ENCODE data around the gene DCAF4. TPM values are rescaled to one million over a fixed set of nuclear protein-coding genes. Genes with fewer than 3 reads are reported as not detected.

DCAF4 gene
- total RNA-seq, 1 experiment from 2014 or later, result 39.4 TPM

- intact Hi-C loops (cut with micrococcal nuclease), result no loop called here
- DNase-seq (ENCODE audit: unreplicated experiment), result no peak
- BruUV-seq (replicated peaks), result no TSS peak
- no peak for TF ChIP-seq CTCF (IDR thresholded peaks at IDR 0.05; ENCODE audit: unreplicated experiment)
- Mint-ChIP-seq H3K36me3 (ENCODE audit: insufficient read depth, unreplicated experiment) (no peaks in the 10 kb centered on the region), H3K4me3 (ENCODE audit: unreplicated experiment) (no peak overlapping the region), H3K9me3 (ENCODE audit: unreplicated experiment) (no peaks in the 10 kb centered on the region), H3K27me3 (ENCODE audit: insufficient read depth, unreplicated experiment) (no peaks in the 10 kb centered on the region), H3K4me1 (ENCODE audit: insufficient read depth, unreplicated experiment) (no peaks in the 10 kb centered on the region), H3K27ac (ENCODE audit: low read depth, unreplicated experiment) (no peak overlapping the region)
- CTCF ChIA-PET, result no interaction called here
- POLR2A ChIA-PET, result interaction anchor here (0.6 kb wide), 1 partner anchor 341 kb away, joined by 3 read pairs; no protein-coding TSS in a partner anchor
Measured at GRCh38 chr14:72879431-72879830, 46.8 kb upstream of the DCAF4 start.

GRCh38 chr14:72880164-72880563, 46.1 kb upstream of the DCAF4 start:
- POLR2A ChIA-PET, result no interaction called here
- no peaks in the 10 kb centered on the region for H3K36me3 Mint-ChIP-seq (ENCODE audit: insufficient read depth, unreplicated experiment)
- no peaks in the 10 kb centered on the region for H3K4me1 Mint-ChIP-seq (ENCODE audit: insufficient read depth, unreplicated experiment)
- DNase-seq (ENCODE audit: unreplicated experiment), result no peak
- intact Hi-C loops (cut with micrococcal nuclease), result no loop called here
- no peak for TF ChIP-seq CTCF (IDR thresholded peaks at IDR 0.05; ENCODE audit: unreplicated experiment)
- BruUV-seq (replicated peaks), result no TSS peak
- H3K9me3 Mint-ChIP-seq (ENCODE audit: unreplicated experiment), result no peaks in the 10 kb centered on the region
- CTCF ChIA-PET, result no interaction called here
- no peak overlapping the region for H3K27ac Mint-ChIP-seq (ENCODE audit: low read depth, unreplicated experiment)
- no peak overlapping the region for H3K4me3 Mint-ChIP-seq (ENCODE audit: unreplicated experiment)
- no peaks in the 10 kb centered on the region for H3K27me3 Mint-ChIP-seq (ENCODE audit: insufficient read depth, unreplicated experiment)

GRCh38 chr14:72880820-72881219, 45.4 kb upstream of the DCAF4 start:
- Mint-ChIP-seq H3K4me1 (ENCODE audit: insufficient read depth, unreplicated experiment) (no peaks in the 10 kb centered on the region), H3K9me3 (ENCODE audit: unreplicated experiment) (no peaks in the 10 kb centered on the region), H3K4me3 (ENCODE audit: unreplicated experiment) (no peak overlapping the region), H3K27ac (ENCODE audit: low read depth, unreplicated experiment) (no peak overlapping the region), H3K27me3 (ENCODE audit: insufficient read depth, unreplicated experiment) (no peaks in the 10 kb centered on the region), H3K36me3 (ENCODE audit: insufficient read depth, unreplicated experiment) (no peaks in the 10 kb centered on the region)
- CTCF ChIA-PET, result no interaction called here
- no peak for TF ChIP-seq CTCF (IDR thresholded peaks at IDR 0.05; ENCODE audit: unreplicated experiment)
- DNase-seq (ENCODE audit: unreplicated experiment), result no peak
- no TSS peak for BruUV-seq (replicated peaks)
- intact Hi-C loops (cut with micrococcal nuclease), result no loop called here
- POLR2A ChIA-PET, result no interaction called here

- H3K27ac Mint-ChIP-seq (ENCODE audit: low read depth, unreplicated experiment), result no peak overlapping the region
- DNase-seq (ENCODE audit: unreplicated experiment), result no peak
- POLR2A ChIA-PET, result interaction anchor here (0.6 kb wide), 1 partner anchor 1550 kb away, joined by 3 read pairs; no protein-coding TSS in a partner anchor
- no TSS peak for BruUV-seq (replicated peaks)
- H3K9me3 Mint-ChIP-seq (ENCODE audit: unreplicated experiment), result no peaks in the 10 kb centered on the region
- no peaks in the 10 kb centered on the region for H3K4me1 Mint-ChIP-seq (ENCODE audit: insufficient read depth, unreplicated experiment)
- no peaks in the 10 kb centered on the region for H3K36me3 Mint-ChIP-seq (ENCODE audit: insufficient read depth, unreplicated experiment)
- no peak for TF ChIP-seq CTCF (IDR thresholded peaks at IDR 0.05; ENCODE audit: unreplicated experiment)
- no peaks in the 10 kb centered on the region for H3K27me3 Mint-ChIP-seq (ENCODE audit: insufficient read depth, unreplicated experiment)
- intact Hi-C loops (cut with micrococcal nuclease), result no loop called here
- H3K4me3 Mint-ChIP-seq (ENCODE audit: unreplicated experiment), result no peak overlapping the region
- CTCF ChIA-PET, result interaction anchor here (0.6 kb wide), 2 partner anchors 323 to 726 kb away, joined by 3 read pairs; no protein-coding TSS in a partner anchor
Measured at GRCh38 chr14:72881543-72881942, 44.7 kb upstream of the DCAF4 start.

Data from MCF 10A (cell line).